ENCODE results near the gene NSD2. TPM values are rescaled to one million over a fixed set of nuclear protein-coding genes. Genes with fewer than 3 reads are reported as not detected.

Gene NSD2
- total RNA-seq, 2 donors from 2014 or later: 153 to 208 TPM

DNA sequence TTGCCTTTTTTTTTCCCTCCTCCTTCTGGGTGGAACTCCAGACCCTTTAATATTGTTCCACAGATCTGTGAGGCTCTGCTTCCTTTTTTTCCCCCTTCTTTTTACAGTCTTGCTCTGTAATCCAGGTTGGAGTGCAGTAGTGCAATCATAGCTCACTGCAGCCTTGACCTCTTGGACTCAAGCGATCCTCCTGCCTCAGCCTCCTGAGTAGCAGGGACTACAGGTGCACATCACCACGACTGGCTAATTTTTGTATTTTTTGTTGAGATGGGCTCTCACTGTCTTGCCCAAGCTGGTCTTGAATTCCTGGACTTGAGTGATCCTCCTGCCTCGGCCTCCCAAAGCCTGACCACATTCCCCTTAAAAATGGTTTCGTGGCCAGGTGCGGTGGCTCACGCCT lies 26.8 kb downstream of the NSD2 start:
- peaks cover 10% of the 10 kb centered on the region for H3K4me1 Mint-ChIP-seq
- peaks cover 33% of the 10 kb centered on the region for H3K36me3 Mint-ChIP-seq (ENCODE audit: low read depth)
- TF ChIP-seq, protein P1, sequence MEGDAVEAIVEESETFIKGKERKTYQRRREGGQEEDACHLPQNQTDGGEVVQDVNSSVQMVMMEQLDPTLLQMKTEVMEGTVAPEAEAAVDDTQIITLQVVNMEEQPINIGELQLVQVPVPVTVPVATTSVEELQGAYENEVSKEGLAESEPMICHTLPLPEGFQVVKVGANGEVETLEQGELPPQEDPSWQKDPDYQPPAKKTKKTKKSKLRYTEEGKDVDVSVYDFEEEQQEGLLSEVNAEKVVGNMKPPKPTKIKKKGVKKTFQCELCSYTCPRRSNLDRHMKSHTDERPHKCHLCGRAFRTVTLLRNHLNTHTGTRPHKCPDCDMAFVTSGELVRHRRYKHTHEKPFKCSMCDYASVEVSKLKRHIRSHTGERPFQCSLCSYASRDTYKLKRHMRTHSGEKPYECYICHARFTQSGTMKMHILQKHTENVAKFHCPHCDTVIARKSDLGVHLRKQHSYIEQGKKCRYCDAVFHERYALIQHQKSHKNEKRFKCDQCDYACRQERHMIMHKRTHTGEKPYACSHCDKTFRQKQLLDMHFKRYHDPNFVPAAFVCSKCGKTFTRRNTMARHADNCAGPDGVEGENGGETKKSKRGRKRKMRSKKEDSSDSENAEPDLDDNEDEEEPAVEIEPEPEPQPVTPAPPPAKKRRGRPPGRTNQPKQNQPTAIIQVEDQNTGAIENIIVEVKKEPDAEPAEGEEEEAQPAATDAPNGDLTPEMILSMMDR (conservative IDR thresholded peaks at IDR 0.05): no peak
- no peaks in the 10 kb centered on the region for H3K27me3 Mint-ChIP-seq (ENCODE audit: insufficient read depth)
- no peaks in the 10 kb centered on the region for H3K9me3 ChIP-seq (ENCODE audit: control insufficient read depth, low read length)
- H3K9ac ChIP-seq (ENCODE audit: extremely low read depth, low read length, poor library complexity, severe bottlenecking): no peak overlapping the region
- 94 to 97% methylated on average over 6 of the region's 6 CpGs for WGBS, 2 experiments (ENCODE audit: insufficient coverage in 1 of 2, insufficient read length in 1 of 2)
- no peaks in the 10 kb centered on the region for H3K27me3 ChIP-seq (ENCODE audit: control insufficient read depth, insufficient read depth, low read length, poor library complexity, severe bottlenecking)
- DNase-seq: no peak
- H3K27ac Mint-ChIP-seq: no peak overlapping the region
- peaks cover 4% of the 10 kb centered on the region for H3K4me1 ChIP-seq (ENCODE audit: control insufficient read depth, insufficient read depth, low read length)
- H3K4me3 ChIP-seq (ENCODE audit: low read length): no peak overlapping the region
- H3K27ac ChIP-seq (ENCODE audit: low read depth, low read length): no peak overlapping the region
- no peaks in the 10 kb centered on the region for H3K9me3 Mint-ChIP-seq
- peaks cover 42% of the 10 kb centered on the region for H3K36me3 ChIP-seq (ENCODE audit: control insufficient read depth, insufficient read depth, low read length)
- H3K4me3 Mint-ChIP-seq: no peak overlapping the region

GRCh38 chr4:1898681-1899080 lies 27.5 kb downstream of the NSD2 start:
- peak overlapping the region; percentile 19 for H3K27ac ChIP-seq (ENCODE audit: low read depth, low read length)
- Mint-ChIP-seq H3K27ac (peak overlapping the region; percentile 1), H3K27me3 (ENCODE audit: insufficient read depth) (no peaks in the 10 kb centered on the region)

DNA sequence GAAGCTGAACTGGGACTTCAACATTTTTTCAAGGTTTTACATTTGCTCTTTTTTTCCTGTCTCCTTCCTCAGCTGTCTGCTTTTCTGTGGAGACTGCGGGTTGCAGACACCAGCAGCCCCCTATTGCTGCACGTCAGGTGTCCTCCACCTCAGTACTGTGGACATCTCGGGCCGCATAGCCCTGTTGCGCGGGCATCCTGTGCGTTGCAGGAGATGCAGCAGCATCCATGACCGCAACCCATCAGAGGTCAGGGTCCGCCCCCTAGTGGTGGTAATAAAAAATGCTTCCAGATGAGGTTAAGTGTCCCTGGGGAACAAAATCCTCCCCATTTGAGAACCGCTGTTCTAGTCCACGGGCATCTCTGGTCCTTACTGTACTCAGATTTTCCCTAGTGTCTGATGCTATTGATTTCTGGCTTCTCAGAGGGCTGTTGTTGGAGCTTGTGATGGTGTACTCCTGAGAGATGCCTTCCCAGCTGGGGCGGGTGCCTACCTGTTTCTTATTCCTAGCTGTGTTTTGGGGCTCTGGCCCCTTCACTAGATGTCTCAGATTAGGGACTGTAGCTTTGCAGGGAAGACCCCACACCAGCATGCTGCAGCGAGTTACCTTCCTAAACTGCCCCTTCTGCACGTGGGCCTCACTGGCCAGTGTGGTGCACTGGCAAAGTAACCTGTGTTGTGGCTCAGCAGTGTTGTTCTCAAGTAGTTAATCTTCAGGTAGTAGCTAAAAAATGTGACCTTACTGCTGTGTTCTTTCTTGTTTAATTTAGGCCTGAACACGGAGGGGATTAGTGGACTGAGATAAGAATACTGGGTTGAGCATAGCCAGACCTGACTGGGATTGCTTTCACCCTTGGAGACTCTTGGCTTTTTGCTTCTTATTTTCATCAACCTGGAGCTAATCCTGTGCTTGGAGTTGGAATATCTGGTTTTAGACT lies 28.2 kb downstream of the NSD2 start:
- Histone ChIP-seq H3K36me3 (ENCODE audit: control insufficient read depth, insufficient read depth, low read length) (peaks cover 49% of the 10 kb centered on the region), H3K4me1 (ENCODE audit: control insufficient read depth, insufficient read depth, low read length) (peaks cover 4% of the 10 kb centered on the region), H3K27me3 (ENCODE audit: control insufficient read depth, insufficient read depth, low read length, poor library complexity, severe bottlenecking) (no peaks in the 10 kb centered on the region), H3K9me3 (ENCODE audit: control insufficient read depth, low read length) (no peaks in the 10 kb centered on the region), H3K4me3 (ENCODE audit: low read length) (no peak overlapping the region), H3K27ac (ENCODE audit: low read depth, low read length) (no peak overlapping the region), H3K9ac (ENCODE audit: extremely low read depth, low read length, poor library complexity, severe bottlenecking) (no peak overlapping the region)
- peaks cover 37% of the 10 kb centered on the region for H3K36me3 Mint-ChIP-seq (ENCODE audit: low read depth)
- peaks cover 10% of the 10 kb centered on the region for H3K4me1 Mint-ChIP-seq
- 40 to 42% methylated on average over 13 to 15 of the region's 15 CpGs for WGBS, 2 experiments (ENCODE audit: insufficient coverage in 1 of 2, insufficient read length in 1 of 2)
- H3K9me3 Mint-ChIP-seq: no peaks in the 10 kb centered on the region
- H3K27ac Mint-ChIP-seq: peak overlapping the region; percentile 57
- H3K4me3 Mint-ChIP-seq: no peak overlapping the region
- TF ChIP-seq, protein P1 (conservative IDR thresholded peaks at IDR 0.05): peak; percentile 95
- H3K27me3 Mint-ChIP-seq (ENCODE audit: insufficient read depth): no peaks in the 10 kb centered on the region
- DNase-seq: peak; percentile 91

More at GRCh38 chr4:1898681-1899080, 27.5 kb downstream of the NSD2 start:
- WGBS, 2 experiments (ENCODE audit: insufficient coverage in 1 of 2, insufficient read length in 1 of 2): 92% methylated on average over 1 of the region's 1 CpG; no CpG with 5 or more reads in 1 of the 2 experiments
- Mint-ChIP-seq H3K4me3 (no peak overlapping the region), H3K9me3 (no peaks in the 10 kb centered on the region), H3K36me3 (ENCODE audit: low read depth) (peaks cover 33% of the 10 kb centered on the region), H3K4me1 (peaks cover 10% of the 10 kb centered on the region)
- H3K4me3 ChIP-seq (ENCODE audit: low read length): no peak overlapping the region
- peaks cover 45% of the 10 kb centered on the region for H3K36me3 ChIP-seq (ENCODE audit: control insufficient read depth, insufficient read depth, low read length)
- H3K9ac ChIP-seq (ENCODE audit: extremely low read depth, low read length, poor library complexity, severe bottlenecking): no peak overlapping the region
- H3K4me1 ChIP-seq (ENCODE audit: control insufficient read depth, insufficient read depth, low read length): peaks cover 4% of the 10 kb centered on the region
- no peaks in the 10 kb centered on the region for H3K27me3 ChIP-seq (ENCODE audit: control insufficient read depth, insufficient read depth, low read length, poor library complexity, severe bottlenecking)
- no peak for DNase-seq
- TF ChIP-seq, protein P1 (conservative IDR thresholded peaks at IDR 0.05): no peak
- H3K9me3 ChIP-seq (ENCODE audit: control insufficient read depth, low read length): no peaks in the 10 kb centered on the region
